GM06990 (cell line): ENCODE measurements around the gene BCLAF1.

ENCODE experiments used
- DNase-seq: peaks from one replicate; pipeline ENCODE4 v3.0.0-alpha.2; 2011; ENCODE audit not compliant: insufficient read length; ENCODE audit errors: extremely low read depth
- H3K27me3 ChIP-seq: replicated peaks from 2 replicates; pipeline ENCODE4 v1.6.0; 2011; ENCODE audit warnings: low read length; ENCODE audit not compliant: control insufficient read depth, insufficient read depth
- H3K36me3 ChIP-seq: 2 replicates; pipeline ENCODE4 v1.5.1; 2011; ENCODE audit warnings: low read length; ENCODE audit not compliant: control insufficient read depth, insufficient read depth
- H3K4me3 ChIP-seq: replicated peaks from 2 replicates; pipeline ENCODE4 v1.5.1; 2011; ENCODE audit warnings: low read depth, mild to moderate bottlenecking, control low read depth, low read length
- CTCF ChIP-seq: IDR thresholded peaks from 2 replicates; pipeline ENCODE4 v1.5.1; 2011; ENCODE audit warnings: low read length, control low read depth, mild to moderate bottlenecking, inconsistent platforms; ENCODE audit not compliant: insufficient read depth, poor library complexity, severe bottlenecking

Gene BCLAF1

DNA sequence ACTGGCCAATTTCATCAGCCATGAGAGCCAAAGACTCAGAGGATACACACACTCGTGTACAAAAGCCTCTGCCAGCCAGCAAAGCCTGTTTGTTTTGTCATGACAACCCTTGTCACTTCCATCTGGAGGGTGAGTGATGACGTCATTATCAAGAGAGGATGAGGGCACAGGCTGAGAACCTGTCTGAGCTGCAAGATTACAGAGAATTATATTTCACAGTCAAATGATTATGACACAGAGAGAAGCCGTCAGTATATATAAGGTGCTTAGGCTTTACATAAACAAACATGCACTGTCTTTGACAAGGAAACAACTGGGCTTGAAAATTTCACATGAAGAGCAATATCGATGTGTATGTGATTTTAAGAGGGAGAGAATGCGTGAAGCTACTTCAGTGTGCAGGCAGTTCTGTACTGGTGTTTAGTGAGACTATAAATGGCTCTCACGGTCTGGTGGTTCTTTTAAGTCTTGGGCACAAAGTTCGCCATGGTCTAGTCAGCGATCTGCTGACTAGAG, 36.5 kb upstream of the BCLAF1 start:
- TF ChIP-seq CTCF, result no peak
- H3K36me3 ChIP-seq, result no peaks in the 10 kb centered on the region
- no peak overlapping the region for H3K4me3 ChIP-seq
- H3K27me3 ChIP-seq, result no peaks in the 10 kb centered on the region
- DNase-seq, result no peak

DNA sequence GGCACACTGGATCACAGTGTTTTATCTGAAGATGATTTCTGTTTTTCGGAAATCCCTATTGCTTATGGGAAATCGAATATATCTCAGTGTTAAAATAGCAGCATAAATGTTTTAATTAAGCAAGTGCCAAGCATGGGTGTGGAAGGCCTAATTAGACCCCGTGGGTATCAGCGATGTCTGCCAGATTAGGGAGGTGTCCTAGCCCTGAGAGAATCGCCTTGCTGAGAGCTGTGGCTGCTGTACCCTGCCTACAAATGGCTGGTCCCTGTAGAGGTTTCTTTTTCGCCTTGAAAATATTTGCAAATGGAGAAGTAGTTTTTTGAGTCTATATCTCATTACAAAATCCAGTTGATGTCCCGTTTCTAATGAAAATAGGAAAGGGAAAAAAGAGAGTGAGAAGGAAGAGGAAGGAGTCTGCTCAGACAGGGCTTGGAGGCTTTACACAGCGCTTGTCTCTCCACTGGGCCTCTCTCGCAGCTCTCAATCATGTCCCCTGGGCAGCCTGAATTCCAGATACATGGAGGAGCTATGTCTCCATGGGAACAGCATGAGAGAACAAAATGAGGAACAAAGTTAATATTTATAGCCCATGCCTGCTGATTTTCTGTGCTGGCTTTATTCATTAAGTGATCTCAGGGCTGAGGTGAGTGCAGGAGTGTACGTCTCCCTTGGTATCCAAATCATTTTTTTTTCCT, 35.2 kb upstream of the BCLAF1 start:
- H3K4me3 ChIP-seq, result no peak overlapping the region
- DNase-seq, result no peak
- H3K36me3 ChIP-seq, result no peaks in the 10 kb centered on the region
- H3K27me3 ChIP-seq, result no peaks in the 10 kb centered on the region
- TF ChIP-seq CTCF, result no peak

- no peak overlapping the region for H3K4me3 ChIP-seq
- no peaks in the 10 kb centered on the region for H3K36me3 ChIP-seq
- TF ChIP-seq CTCF, result no peak
- no peak for DNase-seq
- H3K27me3 ChIP-seq, result no peaks in the 10 kb centered on the region
Measured at GRCh38 chr6:136323431-136324112, 33.9 kb upstream of the BCLAF1 start.

DNA sequence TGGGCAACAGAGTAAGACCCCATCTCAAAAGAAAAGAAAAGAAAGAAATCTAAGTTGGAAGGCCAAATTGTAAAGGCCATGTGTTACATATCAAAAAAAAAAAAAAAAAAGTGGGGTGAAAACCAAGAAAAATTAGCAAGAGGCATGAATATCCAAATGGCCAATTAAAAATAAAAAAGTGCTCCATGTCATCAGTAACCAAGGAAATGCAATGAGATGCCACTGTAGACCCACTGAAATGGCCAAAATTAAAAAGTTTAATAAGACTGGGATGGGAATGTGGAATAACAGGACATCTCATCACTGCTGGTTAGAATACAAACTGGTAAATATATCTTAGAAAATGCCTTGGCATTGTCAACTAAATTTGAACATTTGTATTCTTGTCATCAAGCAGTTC, 30.1 kb upstream of the BCLAF1 start:
- Histone ChIP-seq H3K36me3 (no peaks in the 10 kb centered on the region), H3K27me3 (no peaks in the 10 kb centered on the region), H3K4me3 (no peak overlapping the region)
- no peak for TF ChIP-seq CTCF
- DNase-seq, result no peak

DNA sequence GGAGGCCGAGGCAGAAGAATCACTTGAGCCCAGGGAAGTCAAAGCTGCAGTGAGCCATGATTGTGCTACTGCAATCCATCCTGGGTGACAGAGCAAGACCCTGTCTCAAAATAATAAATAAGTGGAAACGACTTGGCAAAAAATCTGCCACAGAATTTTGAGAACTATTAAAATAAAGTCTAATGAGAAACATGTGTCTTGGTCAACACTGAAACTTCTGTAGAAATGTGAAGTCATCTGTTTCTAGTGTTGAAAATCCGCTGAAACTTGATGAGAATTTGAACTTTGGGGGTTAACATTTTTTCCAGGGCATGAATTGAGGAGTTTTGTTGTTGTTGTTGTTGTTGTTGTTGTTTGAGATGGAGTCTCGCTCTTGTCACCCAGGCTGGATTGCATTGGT, 29.0 kb upstream of the BCLAF1 start:
- Histone ChIP-seq H3K4me3 (no peak overlapping the region), H3K27me3 (no peaks in the 10 kb centered on the region), H3K36me3 (no peaks in the 10 kb centered on the region)
- no peak for DNase-seq
- no peak for TF ChIP-seq CTCF
